AG09319 (cell line): ENCODE results near the gene OR5T3.
"Not testable (repeated sequence)": the region's sequence is repeated elsewhere in the genome, so short reads cannot be mapped to it uniquely, and the experiment has no call there.

ENCODE experiments used
- DNase-seq: peaks from one replicate; pipeline ENCODE4 v3.0.0-alpha.2; 2010; ENCODE audit warnings: low read depth; ENCODE audit errors: extremely low read depth
- TF ChIP-seq, protein P1 (sequence below): IDR thresholded peaks from 2 replicates; pipeline ENCODE4 v1.5.1; 2011; ENCODE audit warnings: low read depth, mild to moderate bottlenecking, inconsistent platforms, low read length, moderate library complexity

OR5T3 gene

DNA sequence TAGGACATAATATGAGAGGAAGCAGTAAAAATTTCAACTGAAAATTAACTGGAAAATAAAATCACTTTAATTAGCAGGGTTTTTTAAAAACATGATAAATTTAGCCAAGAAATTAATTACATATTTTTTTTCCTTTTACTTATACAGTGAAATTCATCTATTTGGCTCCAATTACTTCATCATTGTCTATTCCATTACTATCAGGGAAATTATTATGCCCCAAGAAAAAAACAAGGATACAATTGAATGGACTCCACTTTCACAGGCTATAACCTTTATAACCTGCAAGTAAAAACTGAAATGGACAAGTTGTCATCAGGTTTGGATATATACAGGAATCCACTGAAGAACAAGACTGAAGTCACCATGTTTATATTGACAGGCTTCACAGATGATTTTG, at the start of gene OR5T3:
Gene OR5T3 (plus strand): TSS at position 301 of the 400 bp plus-strand sequence. CDS start 0 bp downstream, at position 301.
- TF ChIP-seq, protein P1, sequence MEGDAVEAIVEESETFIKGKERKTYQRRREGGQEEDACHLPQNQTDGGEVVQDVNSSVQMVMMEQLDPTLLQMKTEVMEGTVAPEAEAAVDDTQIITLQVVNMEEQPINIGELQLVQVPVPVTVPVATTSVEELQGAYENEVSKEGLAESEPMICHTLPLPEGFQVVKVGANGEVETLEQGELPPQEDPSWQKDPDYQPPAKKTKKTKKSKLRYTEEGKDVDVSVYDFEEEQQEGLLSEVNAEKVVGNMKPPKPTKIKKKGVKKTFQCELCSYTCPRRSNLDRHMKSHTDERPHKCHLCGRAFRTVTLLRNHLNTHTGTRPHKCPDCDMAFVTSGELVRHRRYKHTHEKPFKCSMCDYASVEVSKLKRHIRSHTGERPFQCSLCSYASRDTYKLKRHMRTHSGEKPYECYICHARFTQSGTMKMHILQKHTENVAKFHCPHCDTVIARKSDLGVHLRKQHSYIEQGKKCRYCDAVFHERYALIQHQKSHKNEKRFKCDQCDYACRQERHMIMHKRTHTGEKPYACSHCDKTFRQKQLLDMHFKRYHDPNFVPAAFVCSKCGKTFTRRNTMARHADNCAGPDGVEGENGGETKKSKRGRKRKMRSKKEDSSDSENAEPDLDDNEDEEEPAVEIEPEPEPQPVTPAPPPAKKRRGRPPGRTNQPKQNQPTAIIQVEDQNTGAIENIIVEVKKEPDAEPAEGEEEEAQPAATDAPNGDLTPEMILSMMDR: no peak
- DNase-seq: no peak

DNA sequence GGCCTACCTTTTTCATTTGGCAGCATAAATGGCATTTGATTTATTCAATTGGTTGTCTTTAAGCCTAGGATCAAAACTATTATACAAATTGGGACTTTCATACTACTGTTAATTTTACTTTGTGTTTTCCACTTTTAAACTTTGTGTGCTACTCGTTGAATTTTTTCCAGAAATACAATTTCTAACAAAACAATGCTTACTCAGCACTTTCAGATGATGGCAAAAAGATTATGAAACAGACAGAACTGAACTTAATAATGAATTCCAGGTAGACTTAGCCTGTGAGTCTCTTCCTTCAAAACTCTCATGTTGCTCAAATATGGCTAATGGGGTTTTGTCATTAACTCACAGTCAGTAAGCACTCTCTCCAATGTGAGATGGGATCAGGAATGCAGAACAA, 44.3 kb upstream of the OR5T3 start:
- TF ChIP-seq, protein P1: no peak
- no peak for DNase-seq

DNA sequence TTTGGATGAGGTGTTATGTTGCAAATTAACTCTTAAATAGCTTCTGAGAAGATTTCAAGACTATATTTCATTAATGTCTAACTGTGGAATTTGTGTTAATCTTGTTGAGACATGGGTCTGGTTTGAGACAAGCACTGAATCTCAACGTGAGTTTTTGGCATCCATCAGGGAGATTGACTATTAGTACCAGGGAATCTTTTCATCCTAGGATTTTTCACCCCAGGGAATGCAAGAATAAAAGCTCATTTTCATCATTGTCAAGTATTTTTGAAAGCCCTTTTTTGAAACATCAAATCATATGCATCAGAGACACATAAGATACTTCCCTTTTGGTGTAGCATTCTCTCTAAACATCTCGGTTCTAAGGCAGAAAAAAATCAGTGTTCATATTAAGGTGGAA, 37.5 kb upstream of the OR5T3 start:
- TF ChIP-seq, protein P1: no peak
- no peak for DNase-seq

DNA sequence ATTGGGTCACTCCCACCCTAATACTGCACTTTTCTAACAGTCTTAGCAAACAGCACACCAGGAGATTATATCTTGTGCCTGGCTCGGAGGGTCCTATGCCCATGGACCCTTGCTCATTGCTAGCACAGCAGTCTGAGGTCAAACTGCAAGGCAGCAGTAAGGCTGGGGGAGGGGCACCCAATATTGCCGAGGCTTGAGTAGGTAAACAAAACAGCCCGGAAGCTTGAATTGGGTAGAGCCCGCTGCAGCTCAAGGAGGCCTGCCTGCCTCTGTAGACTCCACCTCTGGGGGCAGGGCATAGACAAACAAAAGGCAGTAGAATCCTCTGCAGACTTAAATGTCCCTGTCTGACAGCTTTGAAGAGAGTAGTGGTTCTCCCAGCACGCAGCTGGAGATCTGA, 32.3 kb upstream of the OR5T3 start:
- not testable (repeated sequence) for DNase-seq

DNA sequence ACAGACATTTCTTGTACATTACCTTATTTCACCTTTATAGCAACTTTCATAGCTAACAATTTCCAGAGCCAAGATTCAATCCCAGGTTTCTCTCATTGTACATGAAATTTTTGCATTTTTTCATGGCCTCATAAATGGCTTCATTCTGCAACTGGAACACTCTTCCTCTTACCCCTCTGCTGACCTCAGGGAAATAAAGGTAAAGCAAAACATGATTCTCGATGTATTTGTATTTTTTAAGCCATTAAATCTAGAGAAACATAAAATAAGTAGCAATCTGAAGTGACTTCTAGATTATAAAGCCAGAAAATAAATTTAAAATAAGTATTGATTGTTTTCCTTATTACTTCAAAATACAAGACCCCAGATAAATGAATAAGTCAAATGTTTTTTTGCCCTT, 17.9 kb upstream of the OR5T3 start, which contains the start of gene OR5T2:
Gene OR5T2 (minus strand): TSS at position 101 of the 400 bp plus-strand sequence. CDS start 1,193 bp downstream, outside the sequence.
- DNase-seq: no peak
- TF ChIP-seq, protein P1: no peak

DNA sequence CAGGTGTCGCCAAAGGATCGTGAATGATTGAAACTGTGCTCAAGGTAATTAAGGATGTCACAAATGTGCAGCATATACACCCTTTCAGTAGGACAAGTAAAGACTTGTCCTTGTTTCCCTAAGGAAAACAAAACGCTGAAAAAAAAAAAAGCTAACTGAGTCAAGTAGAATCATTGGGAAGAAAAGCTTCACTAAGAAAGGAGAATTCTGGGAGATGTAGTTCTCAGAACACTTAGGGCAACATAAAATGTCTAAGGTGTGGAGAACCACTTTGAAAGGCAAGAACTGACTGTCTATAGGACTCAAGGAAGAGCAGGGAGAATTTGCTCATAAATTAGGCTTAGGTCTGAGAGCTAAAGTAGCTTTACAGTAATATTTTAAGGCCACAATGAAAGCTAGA, 19.0 kb downstream of the OR5T3 start:
- TF ChIP-seq, protein P1: no peak
- DNase-seq: no peak

DNA sequence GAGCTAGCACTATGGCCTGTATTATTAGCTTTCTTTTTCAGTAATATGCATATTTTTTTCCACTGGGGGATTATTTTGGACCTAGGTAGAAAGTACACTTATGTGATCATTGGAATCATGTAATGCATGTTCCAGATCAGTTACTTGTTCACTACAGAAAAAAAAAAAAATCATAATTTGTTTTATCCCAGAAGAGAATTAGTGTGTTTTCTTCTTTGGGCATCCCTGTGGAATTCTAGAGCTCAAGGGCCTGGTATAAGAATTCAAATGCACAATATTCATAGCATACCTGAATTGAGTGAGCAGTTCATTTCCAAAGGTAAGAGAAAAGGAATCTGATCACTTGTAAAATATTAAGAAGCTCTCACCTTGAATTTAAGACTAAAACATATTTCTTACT, 21.8 kb downstream of the OR5T3 start, which contains the start of gene OR5T1:
Gene OR5T1 (plus strand): TSS at position 301 of the 400 bp plus-strand sequence. CDS start 1,485 bp downstream, outside the sequence.
- TF ChIP-seq, protein P1: no peak
- no peak for DNase-seq

DNA sequence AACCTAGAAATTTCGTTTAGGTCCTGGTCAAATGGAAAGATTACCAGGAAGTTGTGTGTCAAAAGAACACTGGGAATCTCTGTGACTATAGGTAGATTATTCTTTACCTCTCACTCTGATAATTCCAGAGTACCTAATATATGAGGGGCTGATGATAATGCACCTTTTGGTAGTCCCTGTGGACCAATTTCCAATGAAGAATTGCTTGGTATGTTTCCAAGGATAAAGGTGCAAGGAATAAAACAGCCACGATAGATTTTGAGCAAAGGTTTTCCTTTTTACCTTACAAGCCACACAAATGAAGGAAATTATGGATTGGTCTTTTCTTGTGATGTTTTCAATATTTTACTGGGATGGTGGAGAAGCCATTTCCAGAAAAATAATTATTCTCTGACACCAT, 40.1 kb downstream of the OR5T3 start, which contains the start of gene OR8H1:
Gene OR8H1 (minus strand): TSS at position 101 of the 400 bp plus-strand sequence. CDS start 1,192 bp downstream, outside the sequence.
- TF ChIP-seq, protein P1: no peak
- no peak for DNase-seq
